Non-pigmented ciliary epithelial cell (primary cell): ENCODE results near the gene FCN3.
"Not testable (repeated sequence)": the region's sequence is repeated elsewhere in the genome, so short reads cannot be mapped to it uniquely, and the experiment has no call there.

Source experiments
- DNase-seq: peaks from one replicate; pipeline ENCODE4 v3.0.0-alpha.2; 2010; ENCODE audit warnings: low read depth

Gene FCN3

DNA sequence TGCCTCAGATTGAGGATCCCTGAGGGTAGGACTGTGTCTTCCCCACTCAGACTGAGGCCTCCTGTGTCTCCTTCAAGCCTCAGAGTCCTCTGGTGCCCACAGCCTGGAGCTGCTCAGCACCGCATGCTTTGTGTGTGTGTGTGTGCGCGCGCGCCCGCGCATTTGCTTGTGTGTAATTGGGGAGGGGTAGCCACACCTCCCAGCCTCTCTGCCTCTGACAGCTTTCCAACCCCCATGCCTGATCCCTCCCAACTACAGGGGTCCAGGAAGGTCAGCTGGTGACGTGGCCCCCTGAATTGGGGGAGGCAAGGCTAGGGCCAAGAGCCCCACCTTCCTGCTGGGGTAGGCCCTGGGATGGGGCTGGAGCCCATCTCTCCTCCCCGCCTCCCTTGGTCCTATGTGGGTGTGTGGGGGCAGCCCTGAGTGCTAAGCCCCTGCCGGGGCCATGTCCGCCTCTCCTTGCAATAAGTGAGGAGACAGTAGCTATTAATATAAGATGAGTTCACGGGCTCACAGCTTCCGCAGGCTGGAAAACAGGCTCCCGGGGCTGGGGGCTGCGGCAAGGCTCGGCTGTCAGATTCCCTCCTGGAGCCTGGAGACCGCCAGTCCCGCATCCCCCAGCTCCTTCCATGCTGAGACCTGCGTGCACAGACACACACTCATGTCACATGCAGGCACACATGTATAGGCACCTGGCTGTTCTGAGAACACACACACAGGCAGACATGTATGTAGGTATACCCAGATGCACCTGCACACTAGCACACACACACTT lies 24.8 kb upstream of the FCN3 start:
- DNase-seq: no peak

DNA sequence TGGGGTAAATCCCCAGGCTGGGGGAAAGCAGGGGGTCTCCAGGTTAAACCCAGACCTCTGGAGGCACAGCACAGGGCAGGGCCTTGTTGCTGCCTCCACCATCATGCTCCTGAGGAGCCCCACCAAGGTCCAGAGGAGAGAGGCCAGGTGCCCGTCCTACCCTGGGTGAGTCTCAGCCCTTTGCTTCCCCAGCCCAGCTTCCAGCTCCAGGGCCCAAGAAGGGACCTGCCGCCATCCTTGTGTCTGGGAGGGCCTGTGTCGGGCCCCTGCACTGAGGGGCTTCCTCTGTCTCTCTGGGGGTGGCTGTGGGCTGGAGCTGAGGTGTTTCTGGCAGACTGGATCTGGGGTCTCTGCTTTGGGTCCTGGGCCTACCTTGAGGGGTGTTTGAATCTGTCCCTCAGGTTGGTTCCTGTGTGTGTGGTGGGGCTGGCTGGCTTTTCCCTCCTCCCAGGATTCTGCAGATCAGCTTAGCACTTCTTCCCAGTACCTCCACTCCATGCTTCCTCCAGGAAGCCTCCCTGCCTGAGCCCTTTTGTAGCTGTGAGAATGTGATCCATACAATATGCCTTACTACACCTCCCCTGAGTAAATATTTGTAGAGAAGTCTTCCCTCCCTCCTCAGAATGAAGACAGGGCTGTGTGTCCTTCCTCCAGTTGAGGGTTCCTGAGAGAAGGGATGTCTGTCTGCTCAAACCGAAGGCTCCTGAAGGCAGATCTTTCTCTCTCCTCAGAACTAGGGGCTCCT lies 24.0 kb upstream of the FCN3 start:
- DNase-seq: no peak

DNA sequence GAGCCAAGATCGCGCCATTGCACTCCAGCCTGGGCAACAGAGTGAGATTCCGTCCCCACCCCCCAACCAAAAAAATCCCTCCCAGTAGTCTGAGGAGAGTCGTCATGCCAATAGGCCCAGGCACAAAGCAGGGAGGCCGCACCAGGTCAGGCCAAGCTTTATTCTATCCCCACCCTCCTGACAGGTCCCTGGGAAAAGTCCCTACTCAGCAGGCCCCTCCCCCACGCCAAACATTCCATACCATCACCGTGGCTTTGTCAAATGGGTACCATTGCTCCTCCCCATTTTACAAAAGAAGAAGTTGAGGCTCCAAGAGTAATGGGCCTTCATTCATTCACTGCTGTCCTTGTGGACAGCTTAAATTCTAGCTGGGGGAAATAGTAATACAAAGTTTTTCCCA lies 23.1 kb upstream of the FCN3 start:
- DNase-seq: no peak

DNA sequence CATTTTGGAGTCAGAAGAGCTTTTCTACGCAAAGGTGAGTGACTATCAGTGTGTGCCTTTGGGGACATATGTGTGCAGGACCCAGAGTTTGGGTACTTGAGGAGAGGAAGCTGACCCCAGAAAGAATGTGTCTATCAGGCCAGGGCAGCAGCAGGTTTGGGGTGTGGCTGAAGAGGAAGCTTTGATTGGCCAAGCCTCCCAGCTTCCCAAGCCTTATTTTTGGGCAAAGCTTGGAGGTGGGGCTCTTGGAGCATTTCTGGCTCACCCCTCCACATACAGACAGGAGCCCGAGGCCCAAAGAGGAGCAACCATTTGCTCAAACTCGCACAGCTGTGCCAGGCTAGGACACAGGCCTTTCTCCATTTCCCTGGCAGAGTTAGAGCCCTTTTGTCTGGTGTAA lies 22.5 kb upstream of the FCN3 start:
- DNase-seq: no peak

DNA sequence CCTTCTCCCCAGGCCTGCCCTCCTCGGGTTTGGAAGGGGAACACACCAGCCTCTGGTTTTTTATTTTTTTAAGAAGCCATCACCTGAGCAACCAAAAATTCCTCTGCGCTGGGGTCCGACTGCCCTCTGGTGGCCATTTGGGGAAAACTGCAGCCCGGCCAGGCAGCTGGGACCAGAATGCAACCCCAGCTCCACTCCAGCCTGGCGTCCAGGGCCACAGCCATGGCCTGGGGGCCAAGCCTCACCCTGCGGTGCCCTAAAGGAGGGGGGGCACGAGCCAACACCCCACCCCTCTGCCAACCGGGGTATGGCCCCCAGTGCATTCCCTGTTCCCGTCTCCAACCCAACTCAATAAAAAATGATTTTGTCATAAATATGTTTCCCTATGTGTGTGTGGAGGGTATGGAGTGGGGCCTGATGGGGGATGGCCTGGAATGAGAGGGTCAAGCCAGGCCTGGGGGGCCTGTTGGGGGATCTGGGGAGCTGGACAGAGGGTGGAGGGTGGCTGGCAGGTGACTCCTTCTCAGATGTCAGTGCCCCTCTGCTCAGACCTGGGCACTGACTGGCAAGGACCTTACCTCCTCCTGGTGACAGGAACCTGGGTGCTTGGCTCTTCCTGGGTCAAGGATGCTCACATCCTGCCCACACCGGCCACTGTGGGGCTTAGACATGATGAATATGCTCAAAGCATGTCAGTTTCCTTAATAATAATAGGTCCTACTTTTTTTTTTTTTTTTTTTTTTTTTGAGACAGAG lies 21.0 kb upstream of the FCN3 start:
- DNase-seq: no peak

DNA sequence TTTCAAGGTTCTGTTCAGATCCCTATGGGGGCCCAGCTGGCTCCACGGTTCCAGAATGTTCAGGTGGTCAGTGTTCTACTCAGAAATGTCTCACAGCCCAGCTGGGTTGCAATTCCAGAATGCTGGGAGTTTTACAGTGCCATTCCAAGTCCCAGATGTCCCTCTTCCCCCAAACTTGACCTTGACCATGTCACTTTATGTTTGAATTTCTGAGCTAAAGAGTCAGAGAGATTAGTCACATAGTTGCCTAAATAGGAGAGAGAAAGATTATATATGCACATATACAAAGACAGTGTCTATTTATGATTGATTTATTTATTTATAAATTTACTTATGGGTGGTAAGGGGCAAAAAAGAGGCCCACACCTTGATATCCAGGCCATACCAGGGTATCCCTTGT lies 20.3 kb upstream of the FCN3 start:
- no peak for DNase-seq

DNA sequence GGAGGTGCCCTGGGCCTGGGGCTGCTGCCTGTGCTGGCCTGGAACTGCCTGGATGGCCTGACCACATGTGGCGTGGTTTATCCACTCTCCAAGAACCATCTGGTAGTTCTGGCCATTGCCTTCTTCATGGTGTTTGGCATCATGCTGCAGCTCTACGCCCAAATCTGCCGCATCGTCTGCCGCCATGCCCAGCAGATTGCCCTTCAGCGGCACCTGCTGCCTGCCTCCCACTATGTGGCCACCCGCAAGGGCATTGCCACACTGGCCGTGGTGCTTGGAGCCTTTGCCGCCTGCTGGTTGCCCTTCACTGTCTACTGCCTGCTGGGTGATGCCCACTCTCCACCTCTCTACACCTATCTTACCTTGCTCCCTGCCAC lies 19.6 kb upstream of the FCN3 start:
- DNase-seq: no peak

DNA sequence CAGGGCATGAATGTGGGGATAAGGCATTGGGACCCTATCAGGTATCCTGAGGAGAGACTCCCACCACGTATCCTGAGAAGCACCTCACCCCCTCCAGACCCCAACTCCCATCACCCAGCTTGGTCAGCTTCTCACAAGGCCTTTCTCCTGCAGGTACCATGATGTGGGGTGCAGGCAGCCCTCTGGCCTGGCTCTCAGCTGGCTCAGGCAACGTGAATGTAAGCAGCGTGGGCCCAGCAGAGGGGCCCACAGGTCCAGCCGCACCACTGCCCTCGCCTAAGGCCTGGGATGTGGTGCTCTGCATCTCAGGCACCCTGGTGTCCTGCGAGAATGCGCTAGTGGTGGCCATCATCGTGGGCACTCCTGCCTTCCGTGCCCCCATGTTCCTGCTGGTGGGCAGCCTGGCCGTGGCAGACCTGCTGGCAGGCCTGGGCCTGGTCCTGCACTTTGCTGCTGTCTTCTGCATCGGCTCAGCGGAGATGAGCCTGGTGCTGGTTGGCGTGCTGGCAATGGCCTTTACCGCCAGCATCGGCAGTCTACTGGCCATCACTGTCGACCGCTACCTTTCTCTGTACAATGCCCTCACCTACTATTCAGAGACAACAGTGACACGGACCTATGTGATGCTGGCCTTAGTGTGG lies 19.1 kb upstream of the FCN3 start:
- no peak for DNase-seq

DNA sequence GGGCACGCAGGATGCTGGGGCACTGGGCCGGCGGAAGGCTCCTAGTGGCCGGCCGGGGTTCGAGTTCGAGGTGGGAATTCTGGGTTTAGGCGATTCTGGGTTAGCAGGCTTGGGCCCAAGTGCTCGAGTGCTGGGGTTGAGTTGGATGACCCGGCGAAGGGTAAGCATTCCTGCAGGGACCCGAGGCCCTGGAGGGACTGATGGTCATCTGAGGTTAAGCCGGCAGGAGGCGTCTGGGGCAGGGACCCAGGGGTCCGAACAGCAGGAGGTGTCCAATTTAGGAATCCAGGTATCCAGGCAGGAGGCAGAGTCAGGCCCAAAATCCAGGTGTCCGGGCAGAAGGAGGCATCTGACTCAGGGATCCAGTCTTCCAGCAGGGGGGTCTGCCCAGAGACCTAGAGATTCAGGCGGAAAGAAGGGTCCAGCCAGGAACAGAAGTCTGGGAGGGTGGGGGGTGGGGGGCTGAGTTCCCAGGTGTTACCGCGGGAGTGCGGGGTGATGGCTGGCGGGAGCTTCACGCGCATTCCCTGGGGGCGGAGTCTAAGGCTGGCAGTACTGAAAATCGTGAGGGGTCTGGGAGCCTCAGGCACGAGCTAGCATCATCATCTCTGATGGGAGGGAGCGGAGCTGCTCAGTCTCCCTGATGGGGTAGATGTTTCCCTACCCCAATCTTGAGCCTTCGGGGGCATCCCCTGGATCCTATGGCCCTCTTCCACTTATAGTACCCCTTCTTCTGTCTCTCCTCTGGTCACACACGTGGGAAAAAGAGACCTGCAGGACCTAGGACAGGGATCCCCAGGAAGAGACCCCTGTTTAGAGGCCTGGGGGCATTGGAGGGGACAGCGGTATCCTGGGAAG lies 18.4 kb upstream of the FCN3 start:
- DNase-seq: no peak

DNA sequence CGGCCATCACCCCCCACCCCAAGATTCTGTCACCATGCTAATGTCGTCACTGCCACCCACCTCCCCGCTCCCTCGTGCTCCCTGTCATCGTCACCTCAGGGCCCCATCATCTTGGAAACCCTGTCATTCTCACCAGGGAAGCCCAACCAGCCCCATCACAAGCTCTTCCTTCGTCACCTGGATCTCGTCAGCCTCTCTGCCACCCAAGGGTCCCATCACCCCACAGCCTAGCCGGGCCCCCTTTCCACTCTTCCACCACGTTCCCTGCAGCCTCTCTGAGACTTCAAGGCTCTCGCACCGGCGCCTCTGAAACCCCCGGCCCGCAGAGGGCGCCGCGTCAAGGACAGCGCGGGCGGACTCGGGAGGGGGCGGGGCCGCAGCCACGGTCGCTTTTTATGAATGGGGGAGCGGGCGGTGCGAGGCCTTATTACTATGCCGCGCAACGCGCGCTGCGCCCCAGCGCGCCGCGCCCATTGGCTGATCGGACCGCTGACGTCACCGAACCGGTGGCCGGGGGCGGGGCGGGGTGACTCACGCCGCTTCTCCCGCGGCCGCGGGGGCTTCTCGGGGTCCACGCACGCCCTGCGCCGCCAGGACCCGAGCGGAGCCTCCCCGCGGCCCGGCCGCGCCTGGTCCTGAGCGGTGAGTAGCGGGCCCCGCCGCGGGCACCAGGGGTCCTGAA lies 17.6 kb upstream of the FCN3 start, which contains the start of gene GPR3:
GPR3 (plus strand) TSS at position 527 of the 682 bp plus-strand sequence. CDS start 1,177 bp downstream, outside the sequence.
- no peak for DNase-seq

DNA sequence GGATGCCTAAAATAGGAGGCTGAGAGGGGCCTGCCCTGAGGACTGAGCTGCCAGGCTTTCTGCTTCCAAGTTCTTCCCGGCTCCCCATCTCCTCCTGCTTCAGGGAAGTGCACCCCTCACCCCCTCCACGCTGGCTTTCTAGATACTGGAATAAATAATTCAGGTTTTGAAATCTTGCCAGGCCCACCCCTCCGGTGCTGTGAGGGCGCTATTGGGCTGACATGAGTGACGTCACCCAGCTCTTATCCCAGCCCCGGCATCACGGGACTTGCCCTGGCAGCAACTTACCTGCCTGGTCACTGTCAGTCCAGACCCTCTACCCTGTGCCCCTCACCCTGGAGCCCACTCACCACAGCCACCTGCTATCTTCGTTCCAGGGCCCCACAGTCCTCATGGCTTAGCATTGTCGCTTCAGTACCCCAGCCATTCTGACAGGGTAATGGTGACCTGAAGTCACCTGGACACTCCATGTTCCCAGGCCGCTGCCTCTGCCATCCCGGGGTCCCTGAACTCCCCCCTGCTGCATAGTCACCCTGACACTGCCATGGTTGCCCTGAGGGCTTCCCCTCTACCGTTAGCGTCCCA lies 17.0 kb upstream of the FCN3 start:
- no peak for DNase-seq

DNA sequence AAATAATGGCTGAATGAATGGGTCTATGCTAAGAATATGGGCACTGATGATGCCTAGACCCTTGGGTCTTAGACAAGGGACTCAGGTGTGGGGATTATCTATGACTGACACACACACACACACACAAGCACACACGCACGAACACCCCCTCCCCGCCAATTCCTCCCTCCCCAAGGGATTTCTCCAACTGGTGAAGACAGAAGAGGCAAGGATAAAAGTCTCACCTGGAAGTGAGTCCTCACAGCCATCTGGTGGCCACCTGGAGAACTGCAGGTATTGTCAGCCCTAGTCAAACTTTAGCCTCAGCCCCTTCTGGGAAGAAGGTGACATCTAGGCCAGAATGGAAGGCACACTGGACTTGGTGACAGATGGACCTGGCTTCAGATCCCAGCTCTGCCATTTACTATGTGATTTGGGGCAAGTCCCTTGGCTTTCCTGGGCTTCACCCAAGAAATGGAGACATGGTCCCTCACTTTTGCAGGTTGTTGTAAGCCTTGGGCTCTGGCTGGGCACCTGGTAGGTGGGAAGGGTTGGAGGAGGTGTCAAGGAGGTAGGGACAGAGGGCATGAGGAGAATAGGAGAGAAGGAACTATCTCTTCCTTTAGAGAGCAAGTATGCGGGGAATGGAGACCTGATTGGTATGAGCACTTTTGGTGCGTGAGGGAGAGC lies 13.8 kb upstream of the FCN3 start:
- no peak for DNase-seq

DNA sequence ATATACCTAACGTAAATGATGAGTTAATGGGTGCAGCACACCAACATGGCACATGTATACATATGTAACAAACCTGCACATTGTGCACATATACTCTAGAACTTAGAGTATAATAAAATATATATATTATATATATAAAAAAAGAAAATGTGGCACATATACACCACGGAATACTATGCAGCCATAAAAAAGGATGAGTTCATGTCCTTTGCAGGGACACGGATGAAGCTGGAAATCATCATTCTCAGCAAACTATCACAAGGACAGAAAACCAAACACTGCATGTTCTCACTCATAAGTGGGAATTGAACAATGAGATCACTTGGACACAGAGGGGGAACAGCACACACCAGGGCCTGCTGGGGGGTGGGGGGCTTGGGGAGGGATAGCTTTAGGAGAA lies 10.2 kb upstream of the FCN3 start:
- DNase-seq: not testable (repeated sequence)

DNA sequence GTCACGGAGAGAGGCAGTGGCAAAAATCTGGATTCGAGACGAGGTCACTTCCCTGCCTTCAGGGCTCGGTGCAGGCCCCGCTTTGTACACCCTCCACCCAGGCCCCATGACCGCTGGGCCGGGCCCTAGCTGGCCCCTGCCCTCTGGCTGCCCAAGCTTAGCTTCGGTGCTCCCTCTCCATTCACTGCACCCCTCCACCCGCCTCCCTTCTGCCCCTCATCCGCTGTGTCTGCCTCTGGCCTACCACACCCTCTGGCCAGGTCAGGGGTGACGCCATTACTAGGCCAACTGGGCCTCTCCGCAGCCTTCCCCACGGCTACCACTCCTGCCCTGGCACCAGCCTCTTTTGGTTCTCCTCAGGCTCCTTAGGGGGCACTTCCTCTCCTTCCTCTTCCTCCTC lies 9.0 kb upstream of the FCN3 start:
- no peak for DNase-seq

DNA sequence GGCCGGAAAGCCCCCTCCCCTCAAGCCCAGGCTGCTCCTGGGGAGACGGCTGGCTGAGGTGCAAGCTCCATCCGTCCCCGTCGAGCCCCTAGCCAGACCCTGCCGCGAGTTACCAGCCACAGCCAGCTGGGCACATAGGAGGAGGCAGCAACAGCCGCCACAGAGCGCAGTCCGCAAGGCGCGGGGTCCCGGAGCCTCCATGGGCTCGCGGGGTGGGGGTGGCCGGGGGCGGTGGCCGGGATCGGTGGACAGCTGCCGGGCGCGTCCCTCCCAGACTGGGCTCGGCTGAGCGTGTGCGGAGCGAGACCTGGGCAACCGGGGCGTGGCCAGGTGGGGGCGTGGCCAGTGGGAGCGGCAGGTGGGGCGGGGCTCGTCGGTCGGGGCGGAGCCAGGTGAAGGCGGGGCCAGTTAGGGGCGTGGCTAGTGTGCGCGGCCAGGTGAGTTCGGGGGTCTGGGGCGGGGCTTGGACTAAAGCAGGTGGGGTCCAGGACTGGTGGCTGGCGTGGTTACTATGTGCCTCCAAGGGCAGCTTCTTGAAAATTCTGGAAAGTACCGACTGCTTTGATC lies 8.5 kb upstream of the FCN3 start, which contains the start of gene CD164L2:
CD164L2 (minus strand) TSS at position 295 of the 567 bp plus-strand sequence; CDS start at position 201, 94 bp downstream.
- DNase-seq: no peak

DNA sequence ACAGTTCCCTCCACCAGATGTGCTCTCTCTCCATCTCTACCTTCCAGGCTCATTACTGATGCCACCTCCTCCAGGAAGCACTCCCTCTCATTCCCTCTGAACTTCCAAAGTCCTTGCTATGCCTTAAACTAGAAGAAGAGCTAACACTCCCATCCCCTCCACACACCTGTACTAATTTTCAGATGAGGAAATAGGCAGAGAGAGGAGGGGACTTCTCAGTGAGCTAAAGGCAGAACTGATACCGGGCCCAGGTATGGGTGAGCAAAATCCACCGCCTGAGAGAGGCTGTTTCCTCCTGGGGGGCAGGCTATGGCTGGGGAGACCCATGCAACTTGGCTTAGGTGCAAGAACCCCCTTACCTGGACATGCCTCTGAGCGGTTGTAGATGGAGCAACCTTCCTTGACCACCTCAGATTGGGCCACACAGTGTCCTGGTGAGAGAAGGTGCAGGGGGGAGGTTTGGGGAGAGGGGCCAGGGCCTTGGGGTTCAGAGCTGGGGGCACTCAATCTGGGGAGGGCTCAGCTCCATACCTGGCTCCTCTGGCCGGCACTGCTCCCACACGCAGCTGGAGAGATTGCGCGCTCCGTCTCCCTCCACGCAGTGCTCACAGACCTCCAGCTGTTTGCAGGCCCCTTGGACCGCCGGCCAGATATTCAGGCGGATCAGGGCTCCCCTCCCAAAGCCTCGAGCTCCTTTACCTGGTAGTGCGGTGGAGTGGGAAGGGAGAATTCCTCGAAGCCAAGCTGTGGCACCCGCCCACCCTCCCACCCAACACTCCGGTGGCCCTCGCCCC lies 7.5 kb upstream of the FCN3 start:
- DNase-seq: no peak

DNA sequence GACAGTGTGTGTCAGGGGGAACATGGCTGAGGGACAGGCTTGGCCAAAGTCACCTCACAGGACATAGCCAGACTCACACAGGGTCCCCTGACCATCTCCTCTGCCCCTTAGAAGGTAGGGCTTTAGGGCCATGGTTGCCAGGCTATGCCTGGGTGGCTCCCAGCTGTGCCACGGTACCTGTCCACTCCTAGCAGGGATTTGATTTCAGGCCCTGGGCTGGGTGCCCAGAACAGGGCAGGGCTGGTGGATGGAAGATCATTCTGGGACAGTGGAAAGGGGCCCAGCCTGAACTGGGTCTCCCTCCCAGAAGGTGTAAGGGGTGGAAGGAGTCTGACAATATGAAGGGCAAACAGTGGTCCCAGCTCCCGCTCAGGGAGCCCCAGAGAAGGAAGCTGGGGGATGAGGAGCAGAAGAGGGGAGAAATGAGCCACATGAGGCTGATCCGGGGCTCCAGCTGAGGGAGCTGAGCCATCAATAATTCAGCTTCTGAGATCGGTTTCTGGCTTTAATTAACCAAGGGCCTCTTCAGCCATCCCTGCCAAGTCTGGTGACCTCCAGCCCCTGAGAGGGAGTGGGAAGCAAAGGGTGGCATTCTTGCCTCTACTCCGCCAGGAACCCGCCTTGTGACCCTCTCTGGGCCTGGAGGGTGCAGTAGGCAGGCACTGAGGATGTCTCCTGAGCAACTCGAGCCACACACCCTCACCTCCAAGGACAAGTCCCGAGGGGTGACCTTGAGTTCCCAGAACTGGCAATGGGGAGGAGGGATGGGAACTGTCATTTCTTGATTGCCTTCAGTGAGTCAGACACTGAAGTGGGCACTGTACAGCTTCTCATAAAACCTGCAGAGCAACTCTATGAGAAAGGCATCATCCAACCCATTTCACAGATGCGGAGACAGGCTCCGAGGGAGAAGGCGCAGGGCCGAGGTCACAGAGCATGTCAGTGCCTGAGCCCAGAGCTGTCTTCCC lies 6.4 kb upstream of the FCN3 start:
- no peak for DNase-seq
